DMS 273 treated with DMSO at 0.1 percent for 48 hours (cell line): ENCODE measurements around the gene EEA1.
"Not testable (repeated sequence)": the region's sequence is repeated elsewhere in the genome, so short reads cannot be mapped to it uniquely, and the experiment has no call there.

Experiments used
- DNase-seq: peaks from one replicate; lab custom pipeline; 2025; lab: John Stamatoyannopoulos, UW

The EEA1 gene

DNA sequence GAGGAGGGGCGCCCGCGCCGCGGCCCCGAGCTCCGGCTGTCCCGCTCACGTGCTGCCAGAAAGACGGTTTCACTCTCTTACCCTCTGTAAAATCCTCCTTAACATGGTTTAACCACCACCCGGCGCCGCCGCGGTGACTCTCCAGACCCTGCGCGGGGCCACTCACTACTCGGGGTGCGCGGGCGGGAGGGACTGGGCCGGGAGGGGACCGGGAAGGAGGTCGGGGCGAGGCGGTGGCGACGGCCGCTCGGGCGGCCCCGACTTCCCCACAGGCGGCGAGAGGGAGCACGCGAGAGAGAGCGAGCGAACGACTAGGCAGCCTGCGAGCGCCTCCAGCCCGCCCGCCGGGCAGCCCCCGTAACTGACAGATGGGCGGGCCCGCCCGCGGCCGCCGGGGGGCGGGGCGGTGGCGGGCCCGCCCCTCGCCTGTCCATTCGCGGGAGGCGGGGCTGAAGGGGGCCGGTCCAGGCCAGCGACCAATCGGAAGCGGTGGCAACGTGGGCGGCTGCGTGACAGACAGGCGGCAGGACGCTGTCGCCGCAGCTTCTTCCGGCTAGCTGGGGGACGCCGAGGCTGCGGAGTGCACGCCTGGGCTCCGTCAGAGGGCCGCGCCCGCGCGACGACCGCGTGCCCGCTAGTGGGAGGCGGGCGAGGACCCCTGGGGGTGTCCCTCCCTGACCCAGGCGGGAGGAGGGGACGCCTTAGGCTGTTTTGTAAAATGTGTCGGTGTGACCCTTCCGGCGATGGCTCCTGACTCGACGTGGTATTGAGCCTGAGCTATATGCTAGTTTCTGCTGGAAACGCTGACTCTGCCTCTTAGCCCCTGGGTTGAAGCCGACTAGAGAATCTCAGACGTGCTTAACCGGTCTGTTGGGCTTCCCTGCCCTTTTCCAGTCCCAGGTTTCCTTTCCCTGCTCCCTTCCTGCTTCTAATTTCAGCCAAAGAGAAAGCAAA lies at the start of gene EEA1:
Gene EEA1 (minus strand): TSS at position 334 of the 954 bp plus-strand sequence. CDS start 229 bp downstream, at position 105.
- peak; percentile 66 for DNase-seq

DNA sequence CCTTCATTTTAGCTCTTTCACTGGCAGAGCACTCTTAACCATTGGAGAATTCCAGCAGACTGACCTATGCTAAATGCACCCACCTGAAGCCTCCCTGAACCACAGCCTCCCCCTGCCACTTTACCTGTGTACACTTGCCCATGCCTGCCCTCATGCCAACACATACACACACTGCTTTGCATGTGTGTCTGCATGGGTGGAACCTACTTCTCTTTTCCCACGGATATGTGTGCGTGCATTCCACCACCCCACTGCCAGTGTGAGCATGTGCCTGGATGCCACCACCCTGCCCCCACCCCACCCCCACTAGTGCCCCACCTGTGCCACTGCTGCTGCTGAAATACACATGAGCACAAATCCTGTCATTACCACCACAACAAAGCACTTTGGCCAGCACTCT lies 49.5 kb upstream of the EEA1 start:
- DNase-seq: no peak

DNA sequence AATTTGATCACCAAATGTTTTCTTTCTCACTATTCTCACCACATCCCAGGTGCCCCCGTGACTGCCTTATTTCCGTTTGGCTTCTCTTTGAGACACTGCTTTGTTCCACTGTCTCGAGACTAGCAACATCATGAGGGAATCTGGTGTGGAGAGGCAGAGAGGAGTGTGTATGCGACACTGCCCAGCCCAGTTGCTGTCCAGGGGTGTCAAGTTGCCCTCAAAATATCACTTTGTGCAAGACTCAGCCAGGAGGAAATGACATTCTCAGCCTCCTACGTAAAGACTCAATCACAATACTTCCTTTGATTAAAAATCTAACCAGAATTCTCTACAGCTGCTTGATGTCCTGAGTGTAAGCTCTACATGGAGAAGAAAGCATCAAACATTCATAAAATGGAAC lies 48.2 kb upstream of the EEA1 start:
- no peak for DNase-seq

DNA sequence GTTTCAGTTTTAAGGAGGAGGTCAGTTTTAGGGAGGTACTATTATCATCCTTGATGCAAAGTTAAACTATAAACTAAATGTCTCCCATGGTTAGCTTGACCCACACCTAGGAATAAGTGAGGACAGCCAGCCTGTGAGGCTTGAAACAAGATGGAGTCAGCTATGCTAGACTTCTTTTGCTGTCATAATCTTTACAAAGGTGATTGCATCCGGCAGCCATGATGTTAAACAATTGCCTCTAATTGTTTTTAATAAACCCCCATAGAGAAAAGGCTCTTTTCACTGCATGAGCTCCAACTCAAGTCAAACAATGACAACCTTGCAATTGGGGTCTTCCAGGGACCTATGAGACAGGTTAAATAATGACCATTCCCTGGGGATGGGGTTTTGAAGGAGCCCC lies 45.7 kb upstream of the EEA1 start:
- no peak for DNase-seq

DNA sequence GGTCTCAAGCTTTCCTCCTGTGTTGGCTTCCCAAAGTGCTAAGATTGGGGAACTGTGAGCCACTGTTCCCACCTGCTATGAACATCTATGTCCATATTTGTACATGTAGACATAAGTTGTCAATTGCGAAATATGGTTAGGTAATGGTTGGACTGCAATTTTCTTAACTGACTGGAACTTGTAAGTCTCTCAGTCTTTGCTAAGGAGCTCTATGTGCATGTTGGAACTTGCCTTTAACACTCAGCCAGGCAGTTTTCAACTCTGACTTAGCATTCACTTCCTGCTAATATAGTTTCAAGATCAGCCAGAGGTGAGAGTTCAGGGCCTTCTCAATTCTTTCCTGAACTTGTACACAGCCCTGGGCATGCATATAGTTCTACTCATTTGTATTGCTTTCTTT lies 44.5 kb upstream of the EEA1 start:
- DNase-seq: no peak

DNA sequence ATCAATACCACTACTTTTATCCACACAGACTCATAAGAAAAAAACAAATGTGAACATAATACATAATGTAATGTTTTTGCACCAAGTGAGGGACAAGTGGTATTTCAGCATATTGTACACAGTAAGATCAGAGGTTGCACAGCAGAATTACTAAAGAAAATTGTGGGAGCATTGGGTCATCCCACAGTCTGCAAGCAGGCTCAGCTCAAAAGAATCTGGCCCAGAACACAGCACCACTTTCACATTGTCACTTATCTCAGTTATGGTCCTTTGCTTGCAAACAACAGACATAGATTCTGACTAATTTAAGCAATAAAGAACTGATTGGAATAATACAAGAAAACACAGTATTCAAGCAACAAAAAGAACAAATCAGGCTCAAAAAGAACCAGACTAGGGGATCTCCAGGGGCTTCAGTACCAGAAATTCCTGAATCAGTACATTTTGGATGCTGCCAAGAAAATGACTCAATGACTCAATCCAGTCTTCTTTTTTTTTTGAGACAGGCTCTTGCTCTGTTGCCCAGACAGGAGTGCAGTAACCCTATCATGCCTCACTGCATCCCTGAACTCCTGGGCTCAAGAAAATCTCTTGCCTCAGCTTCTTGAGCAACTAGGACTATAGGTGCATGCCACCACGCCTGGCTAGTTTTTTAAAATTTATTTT lies 42.9 kb upstream of the EEA1 start:
- DNase-seq: no peak

DNA sequence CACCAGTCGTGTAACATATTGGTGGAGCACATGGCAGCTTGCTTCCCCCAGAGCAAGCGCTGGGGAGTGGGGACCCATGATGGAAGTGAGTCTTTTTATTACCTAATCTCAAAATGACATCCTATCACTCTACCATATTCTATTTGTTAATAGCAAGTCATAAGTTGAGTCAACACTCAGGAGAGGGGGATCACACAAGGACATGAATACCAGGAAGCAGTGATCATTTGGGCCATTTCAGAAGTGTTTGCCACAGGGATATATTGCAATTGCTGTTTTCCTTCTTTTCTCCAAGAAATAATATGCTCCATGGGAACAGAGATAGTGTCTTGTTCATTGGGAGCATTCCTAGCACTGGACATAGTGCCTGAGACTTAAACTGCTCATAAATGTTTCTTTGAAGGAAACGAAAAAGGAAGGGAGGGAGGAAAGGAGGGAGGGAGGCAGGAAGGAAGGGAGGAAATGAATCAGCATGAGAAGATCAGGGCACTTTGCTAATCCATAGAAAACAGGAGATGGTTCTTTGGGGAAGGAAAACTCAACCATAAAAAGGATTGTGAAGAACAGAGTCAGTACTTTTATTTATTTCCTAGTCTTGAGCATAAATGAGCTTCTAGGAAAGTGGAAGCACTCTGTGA lies 39.2 kb upstream of the EEA1 start:
- DNase-seq: no peak

DNA sequence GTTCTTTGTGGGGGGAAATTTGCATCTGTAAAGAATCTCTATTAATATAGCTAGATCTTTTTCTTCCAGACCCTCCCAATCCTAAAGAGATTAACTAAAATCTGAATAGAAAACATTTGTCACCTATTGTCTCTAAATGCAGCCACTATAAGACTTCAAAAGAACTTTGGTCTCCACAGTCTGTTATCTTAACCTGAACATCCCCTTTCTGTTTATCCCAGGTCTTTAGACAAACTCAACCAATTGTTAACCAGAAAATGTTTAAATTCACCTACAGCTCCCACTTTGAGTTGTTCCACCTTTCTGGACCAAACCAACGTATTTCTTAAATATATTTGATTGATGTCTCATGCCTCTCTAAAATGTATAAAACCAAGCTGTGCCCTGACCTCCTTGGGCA lies 35.3 kb upstream of the EEA1 start:
- DNase-seq: not testable (repeated sequence)

DNA sequence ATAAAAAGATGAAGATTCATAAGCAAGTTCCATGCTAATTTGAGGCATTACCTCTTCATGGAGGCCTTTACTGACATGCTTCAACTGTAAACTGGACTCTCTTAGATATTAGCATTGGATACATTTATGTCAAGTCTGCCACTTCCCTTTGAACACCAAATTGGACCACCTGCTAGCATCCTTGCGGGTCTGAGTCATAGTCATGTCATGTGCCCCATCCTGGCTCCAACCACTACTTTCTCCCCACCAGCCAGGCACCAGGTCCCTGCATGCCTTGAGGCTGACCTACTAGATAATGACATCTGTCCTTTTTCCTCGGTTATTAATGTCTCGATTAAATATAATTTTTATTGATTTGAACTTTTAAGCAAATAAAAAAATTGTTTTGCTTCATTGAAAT lies 32.9 kb upstream of the EEA1 start:
- DNase-seq: no peak

DNA sequence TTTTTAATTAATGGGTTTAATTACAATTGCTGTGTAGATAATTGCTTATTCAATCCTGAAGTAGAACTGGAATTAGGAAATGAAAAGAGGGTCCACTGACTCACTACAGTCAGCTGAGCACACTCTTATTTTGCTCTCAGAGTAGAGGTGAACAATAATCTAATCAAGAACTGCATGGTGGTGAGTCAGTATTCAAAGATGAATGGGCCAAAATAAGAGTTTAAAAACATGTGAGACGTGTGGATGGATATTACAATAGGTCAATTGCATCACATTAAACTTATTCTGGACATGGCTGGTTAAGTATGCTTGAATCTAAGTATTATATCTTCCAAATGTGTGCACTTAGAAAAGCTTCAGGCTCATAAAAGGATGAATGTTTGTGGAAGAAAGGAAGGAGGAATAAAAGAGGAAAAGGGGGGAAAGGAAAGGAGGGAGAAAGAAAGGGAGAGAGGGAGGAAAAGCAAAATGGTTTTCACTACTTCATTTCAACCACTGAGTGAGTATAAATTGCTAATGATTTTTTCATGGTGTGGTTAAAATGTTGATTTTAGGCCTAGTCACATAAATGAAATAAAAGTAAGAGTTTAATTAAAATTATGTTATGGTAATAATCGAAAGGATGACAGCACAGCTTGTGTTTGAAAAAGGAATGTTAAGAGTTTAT lies 27.0 kb upstream of the EEA1 start:
- DNase-seq: no peak

DNA sequence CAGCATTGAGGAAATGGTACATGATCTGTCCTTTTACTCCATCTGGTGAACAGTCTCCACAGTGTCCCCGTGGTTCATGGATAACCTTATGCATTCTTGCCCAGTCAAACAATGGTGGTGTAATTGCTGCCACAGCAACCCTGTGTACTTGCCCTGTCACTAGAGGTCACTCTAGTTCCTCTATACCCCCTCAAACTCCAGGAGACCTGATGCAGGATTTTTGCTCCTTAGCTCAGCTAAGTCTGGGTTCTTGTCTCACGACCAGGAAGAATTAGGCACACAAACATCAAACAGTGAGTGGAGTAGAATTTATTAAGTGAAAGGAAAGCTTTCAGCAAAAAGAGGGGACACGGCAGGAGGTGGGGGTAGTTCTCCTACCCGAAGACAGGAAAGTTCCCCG lies 24.7 kb upstream of the EEA1 start:
- no peak for DNase-seq

DNA sequence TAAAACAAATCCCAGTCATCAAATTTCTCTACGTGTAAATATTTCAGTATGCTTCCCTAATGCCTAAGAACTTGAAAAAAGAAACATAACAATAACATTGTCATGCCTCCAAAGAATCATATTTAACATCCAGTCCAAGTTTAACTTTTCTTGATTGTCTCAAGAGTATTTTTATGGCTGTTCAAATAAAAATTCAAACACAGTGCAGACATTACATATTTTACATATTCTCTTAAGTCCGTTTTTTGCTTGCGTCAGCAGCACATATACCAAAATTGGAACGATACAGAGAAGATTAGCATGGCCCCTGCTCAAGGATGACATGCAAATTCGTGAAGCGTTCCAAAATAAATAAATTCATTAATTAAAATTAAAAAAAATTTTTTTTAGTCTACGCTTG lies 23.3 kb upstream of the EEA1 start:
- no peak for DNase-seq

DNA sequence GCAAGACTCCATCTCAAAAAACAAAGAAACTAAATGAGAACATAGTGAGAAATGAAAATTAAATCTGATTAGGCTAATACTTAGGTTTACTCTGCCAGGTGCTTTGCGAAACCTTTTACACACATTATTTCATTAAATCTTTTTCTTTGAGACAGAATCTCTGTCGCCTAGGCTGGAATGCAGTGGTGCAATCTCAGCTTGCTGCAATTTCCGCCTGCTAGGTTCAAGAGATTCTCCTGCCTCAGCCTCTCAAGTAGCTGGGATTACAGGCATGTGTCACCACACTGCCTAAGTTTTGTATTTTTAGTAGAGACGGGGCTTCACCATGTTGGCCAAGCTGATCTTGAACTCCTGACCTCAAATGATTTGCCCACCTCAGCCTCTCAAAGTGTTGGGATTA lies 21.9 kb upstream of the EEA1 start:
- no peak for DNase-seq

DNA sequence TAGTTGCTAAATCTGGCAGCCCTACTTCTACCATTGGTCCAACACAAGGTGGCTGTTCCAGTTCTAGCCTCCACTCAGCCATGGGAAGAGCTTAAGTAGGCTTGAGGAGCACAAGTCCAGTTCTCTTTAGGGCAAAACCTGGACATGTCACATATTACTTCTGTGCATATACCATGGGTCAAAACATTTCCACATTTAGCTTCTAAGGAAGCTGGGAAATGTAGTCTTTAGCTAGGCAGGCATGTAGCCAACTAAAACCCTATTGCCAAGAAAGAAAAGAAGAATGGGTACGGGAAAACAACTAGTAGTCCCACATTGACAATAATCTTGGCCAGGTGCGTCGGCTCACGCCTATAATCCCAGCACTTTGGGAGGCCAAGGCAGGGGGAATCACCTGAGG lies 20.9 kb upstream of the EEA1 start:
- DNase-seq: no peak

DNA sequence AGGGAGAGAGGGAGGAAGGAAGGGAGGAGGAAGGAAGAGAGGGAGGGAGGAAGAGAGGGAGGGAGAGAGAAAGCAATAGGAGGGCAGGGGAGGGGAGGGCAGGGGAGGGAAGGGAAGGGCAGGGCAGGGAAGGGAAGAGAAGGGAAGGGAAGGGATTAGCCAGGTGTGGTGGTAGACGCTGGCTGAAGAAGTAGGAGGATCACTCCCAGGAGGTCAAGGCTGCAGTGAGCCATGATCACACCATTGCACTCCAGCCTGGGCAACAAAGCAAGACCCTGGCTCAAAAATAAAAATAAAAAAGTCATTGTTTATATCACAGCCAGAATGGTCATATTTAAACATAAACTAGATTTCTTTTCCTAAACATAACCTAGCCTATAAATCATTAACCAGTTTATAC lies 20.4 kb upstream of the EEA1 start:
- DNase-seq: no peak

DNA sequence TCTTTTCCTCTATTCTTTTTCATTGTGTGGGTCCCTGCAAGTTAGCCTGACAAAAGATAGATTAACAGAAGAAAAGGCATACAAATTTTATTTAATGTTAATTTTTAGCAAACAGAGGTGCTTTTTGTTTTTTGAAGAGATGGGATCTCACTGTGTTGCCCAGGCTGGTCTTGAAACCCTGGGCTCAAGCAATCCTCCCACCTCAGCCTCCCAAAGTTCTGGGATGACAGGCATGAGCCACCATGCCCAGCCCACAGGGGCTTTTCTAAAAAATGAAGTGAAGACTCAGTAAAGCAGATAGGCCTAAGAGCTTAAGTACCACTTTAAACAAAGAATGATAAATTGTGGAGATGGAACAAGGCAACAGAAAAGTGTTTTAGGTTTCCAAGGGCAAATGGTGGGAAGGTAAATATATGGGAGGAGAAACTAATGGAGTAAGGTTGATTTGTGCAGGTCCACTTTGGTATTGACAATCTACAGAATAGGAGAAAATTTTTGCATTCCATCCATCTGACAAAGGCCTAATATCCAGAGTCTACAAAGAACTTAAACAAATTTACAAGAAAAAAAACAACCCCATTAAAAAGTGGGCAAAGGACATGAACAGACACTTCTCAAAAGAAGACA lies 18.6 kb upstream of the EEA1 start:
- no peak for DNase-seq

DNA sequence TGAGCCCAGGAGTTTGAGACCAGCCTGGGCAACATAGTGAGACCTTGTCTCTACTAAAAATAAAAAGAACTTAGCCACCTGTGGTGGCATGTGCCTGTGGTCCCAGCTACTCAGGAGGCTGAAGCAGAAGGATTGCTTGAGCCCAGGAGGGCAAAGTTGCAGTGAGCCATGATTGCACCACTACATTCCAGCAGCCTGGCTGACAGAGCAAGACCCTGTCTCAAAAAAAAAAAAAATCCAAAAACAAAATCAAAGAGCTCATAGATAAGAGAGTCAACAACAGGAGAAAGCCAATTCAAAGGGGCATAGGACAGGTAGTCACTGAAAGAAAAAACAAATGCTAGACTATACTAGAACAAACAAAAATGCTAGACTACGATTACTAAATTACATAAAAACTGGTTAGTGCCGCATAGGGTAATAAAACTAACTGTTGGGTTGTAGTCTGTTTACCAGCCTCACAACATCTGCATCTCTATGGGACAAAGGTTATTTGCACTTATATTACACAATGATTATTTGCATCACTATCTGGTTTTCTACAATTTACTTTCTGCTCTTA lies 16.6 kb upstream of the EEA1 start:
- DNase-seq: no peak

DNA sequence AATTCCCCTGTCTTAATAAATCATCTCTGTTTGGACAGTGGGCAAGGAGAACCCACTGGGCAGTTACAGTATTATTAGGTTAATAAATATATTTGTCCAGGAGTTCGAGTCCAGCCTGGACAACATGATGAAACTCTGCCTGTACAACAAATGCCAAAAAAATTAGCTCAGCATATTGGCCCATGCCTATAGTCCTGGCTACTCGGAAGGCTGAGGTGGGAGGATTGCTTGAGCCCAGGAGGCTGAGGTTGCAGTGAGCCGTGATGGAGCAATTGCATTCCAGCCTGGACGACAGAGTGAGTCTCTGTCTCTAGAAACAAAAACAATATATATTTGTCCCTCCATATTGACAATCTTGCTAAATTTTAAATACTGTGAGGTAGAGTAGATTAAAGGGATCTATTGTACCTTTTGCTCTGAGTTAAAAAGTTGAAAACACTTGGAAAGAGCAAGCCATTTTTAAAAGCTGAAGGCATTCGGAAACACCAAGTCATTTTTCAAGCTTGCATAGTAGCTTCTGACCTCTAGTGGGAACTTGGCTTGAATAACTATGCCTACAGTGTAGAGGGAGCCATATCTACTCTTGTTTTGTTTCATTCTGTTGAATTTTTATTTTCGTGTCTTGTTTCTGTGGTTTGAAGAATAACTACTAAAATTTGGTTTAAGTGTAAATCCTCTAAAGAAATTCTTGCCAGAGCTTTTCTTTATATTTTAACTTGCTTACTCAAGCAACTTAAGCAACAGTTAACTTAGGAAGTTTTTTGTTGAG lies 14.6 kb upstream of the EEA1 start:
- no peak for DNase-seq

DNA sequence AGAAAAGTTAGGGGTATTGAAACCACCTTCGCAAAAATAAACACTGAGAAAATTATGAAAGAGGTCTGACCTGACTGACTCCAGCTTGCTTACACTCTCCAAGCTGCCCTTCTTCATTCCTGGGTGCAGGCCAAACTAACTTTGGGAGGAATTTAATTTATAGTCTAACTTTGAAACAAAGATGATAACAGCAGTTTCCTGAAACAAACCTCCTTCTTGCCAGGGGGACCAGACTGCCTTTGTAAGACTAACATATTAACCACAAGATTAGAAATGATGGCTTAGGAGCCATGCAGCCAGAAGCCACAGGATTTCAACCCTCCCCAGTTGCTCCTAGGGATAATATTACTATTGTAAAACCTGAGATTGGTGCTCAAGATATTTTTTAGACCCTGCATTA lies 13.8 kb upstream of the EEA1 start:
- DNase-seq: no peak

DNA sequence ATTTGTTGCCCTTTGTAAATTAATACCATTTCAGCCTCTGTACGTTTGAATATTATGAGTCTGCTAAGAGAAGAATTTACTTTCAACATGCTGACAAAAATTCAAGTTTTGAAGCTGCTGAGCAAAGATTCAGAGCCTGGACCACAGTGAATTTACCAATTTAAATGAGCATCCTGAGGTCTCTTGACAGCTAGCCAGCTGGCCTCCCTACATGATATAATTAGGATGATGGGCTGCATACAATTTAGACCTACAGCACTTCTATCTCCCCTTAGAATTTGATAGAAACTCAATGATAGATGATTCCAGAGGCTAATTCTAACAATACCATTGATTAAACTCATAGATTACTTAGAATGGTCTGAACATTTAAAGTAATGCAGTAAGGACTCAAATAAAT lies 10.0 kb upstream of the EEA1 start:
- DNase-seq: no peak

DNA sequence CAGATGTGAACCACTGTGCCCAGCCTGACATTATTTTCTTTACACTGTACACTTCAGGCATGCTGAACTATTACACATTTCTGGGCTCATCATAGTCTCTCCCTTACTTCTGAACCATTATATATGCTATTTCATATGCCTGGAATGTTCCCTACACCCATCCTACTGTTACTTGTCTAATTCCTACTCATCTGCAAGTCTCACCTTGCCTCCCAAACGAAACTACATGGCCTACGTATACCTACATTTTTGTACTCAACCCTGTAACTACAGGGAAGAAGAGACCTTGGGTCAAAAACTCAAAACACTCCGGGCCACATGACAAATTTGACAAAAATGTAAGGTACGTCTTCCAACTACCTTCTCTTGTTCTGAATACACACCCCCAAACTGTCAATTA lies 9.5 kb upstream of the EEA1 start:
- no peak for DNase-seq
